HCEC 1CT (cell line): ENCODE data around the gene SLC17A9.

Experiments
- DNase-seq: peaks from one replicate; pipeline ENCODE4 v3.0.0-alpha.2; 2017

Gene SLC17A9

DNA sequence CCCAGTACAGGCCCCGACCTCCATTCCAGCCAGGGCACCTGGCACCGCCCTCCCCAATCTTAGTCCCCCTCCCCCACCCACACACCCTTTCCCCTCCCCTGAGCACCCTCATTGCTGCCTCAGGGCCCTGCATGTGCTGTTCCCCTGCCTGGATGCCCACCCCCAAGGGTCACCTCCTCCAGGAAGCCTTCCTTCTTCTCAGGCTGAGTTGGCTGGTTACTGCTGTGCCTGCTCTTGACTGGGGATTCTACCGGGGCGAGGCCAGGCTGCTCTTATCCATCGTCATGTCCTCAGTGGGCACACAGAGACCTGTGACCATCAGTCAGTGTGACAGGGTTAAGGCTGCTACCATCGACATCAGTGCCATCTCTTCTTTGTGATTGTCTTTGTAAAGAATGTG, 30.7 kb downstream of the SLC17A9 start:
- no peak for DNase-seq

DNA sequence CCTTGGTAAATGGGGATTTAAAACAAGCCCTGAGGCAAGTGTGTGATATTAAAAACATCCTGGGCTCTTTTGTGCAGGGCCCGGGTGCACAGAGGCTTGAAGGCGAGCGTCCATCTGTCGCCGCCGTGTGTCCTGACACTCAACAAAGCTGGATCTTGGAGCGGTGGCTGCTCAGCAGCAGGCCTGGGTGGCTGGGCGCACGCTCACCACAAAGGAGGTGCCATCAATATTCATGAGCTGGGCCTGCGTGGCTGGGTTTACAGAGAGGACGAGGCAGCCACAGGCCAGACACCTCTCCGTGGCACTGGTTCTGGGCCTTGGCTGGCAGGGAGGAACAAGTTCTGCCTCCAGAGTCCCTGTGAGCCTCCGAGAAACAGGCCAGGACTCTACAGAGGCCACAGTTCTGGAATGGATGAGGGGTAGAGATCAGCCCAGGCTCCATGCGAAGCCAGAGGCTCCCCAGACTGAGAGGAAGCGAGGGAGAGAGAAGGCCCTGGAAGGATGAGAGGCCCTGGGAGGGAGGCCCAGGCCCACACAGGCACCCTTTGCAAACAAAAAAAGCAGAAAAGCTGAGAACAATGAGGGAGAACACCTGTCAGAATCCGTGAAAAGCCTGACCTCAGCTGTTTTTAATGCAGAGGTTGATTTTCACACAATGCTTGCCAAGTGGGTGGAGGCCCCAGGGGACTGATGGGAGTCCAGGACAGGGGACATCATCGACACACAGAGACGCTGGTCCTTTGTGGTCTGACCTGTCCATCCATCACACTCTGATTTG, 32.3 kb downstream of the SLC17A9 start:
- no peak for DNase-seq

DNA sequence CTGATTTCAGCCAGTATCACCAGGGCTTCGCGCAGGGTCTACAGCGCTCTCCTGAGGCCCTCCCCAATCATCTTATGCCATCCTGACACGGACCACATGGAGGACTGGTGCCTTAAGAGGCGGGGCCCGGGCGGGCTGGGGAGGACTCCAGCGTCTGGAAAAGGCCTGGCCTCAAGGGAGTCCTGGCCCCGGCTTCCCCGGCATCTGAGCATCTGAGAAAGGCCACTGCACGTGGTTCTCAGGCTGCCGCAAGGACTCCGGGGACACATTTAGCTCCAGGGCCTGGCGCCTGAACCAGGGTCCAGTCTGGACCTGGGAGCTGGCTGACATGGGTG, 32.9 kb downstream of the SLC17A9 start:
- DNase-seq, result no peak

DNA sequence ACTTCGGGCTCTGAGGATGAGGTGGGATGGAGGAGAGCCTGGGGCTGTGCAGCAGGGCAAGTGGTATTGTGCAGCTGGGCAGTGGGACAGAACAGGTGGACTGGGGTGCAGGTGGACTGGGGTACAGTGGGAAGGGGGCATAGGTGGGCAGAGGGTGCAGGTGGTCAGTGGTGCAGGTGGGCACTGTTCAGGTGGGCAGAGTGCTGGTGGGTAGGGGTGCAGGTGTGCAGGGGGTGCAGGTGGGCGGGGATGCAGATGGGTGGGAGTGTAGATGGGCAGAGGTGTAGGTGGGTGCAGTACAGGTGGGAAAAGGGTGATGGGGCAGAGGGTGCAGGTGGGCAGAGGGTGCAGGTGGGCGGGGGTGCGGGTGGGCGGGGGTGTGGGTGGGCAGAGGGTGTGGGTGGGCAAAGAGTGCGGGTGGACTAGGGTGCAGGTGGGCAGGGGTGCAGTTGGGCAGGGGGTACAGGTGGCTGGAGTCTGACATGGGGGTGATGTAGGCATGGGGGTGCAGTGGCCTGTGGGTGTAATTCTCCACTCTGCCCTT, 33.8 kb downstream of the SLC17A9 start:
- no peak for DNase-seq

DNA sequence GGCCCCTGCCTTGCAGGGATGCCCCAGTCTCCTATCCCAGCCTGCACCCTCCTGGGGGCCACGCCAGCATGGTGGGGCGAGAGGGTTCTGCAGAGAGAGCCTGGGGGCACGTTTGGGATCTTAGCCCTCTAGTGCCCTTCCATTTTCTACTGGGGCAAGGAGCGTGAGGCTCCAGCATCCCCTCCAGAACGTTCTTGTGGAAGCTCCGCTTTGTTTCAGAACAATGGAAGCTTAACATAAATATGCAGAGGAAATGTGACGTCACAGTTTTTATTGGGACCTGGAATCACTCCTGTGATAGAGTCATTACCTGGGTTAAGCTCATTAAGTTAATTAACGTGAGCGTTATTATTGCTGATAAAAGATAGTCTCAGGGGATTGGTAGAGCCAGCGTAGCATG, 34.6 kb downstream of the SLC17A9 start:
- DNase-seq, result no peak

DNA sequence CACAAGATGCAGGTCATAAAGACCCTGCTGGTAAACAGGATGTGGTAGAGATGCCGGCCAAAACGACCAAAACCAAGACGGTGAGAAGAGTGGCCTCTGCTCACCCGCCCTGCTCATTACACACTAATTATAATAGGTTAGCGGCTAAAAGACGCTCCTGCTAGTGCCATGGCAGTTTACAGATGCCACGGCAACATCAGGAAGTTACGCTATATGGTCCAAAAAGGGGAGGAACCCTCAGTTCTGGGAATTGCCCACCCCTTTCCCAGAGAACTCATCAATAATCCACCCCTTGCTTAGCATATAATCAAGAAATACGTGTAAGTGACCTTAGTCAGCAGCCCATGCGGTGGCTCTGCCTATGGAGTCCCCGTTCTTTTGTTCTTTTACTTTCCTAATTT, 36.7 kb downstream of the SLC17A9 start:
- no peak for DNase-seq

DNA sequence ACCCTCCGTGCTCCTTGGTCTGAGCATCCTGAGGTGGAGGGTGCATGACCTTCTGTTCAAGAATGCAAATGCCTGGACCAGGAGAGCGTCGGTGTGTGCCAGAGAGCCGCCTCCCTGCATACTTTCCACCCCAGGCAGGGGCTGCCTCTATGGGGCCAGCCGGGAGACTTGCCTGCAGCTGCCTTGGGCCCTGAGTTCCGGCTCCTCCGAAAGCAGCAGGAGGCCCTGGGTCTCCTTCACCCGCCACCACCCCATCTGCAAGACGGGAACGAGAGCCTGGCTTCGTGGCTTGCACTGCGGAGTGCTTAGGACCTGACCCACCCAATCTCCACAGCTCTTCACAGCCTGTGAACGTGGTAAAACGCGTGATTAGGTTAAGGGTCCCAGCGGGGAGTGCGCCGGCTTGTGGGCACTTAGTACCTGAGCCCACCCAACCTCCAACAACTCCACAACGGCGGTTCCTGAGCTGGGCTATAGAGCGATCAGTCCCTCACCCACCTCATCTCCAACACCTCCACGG, 37.9 kb downstream of the SLC17A9 start:
- no peak for DNase-seq

DNA sequence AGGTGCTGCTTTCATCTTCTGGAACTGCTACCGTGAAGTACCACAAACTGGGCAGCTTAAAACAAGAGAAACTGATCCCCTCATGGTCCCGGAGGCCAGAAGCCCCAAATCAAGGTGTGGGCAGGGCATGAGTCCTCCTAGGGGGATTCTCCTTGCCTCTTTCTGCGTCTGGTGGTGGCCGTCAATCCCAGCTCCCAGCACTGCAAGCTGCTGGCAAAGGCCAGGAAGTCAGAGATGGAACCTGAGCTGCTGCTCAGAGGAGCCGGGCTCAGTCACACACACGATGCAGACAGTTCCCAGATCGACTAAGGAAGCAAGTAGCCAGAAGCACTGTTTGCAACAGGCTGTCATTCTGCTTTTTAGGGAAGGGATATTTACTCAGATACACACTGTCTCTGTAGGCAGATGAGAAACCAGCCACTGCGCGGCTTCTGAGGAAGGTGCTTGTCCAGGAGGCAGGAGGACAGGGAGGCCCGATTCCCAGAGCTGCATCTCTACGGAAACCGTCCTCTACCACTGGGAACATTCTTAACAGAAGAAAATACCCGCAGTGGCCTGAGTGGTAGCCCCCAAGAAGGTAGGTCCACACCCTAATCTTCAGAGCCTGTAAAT, 38.8 kb downstream of the SLC17A9 start:
- no peak for DNase-seq

DNA sequence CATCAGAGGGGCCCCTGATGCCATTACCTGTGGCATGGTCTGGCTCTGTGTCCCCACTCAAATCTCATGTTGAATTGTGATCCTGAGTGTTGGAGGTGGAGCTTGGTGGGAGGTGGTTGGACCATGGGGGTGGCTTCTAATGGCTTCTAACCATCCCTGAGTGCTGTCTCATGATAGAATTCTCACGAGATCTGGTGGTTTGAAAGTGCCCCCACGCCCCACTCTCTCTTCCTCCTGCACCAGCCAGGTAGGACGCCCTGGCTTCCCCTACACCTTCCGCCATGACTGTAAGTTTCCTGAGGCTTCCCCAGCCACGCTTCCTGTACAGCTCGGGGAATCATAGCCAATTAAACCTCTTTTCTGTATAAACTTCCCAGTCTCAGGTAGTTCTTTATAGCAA, 39.4 kb downstream of the SLC17A9 start:
- DNase-seq, result no peak

DNA sequence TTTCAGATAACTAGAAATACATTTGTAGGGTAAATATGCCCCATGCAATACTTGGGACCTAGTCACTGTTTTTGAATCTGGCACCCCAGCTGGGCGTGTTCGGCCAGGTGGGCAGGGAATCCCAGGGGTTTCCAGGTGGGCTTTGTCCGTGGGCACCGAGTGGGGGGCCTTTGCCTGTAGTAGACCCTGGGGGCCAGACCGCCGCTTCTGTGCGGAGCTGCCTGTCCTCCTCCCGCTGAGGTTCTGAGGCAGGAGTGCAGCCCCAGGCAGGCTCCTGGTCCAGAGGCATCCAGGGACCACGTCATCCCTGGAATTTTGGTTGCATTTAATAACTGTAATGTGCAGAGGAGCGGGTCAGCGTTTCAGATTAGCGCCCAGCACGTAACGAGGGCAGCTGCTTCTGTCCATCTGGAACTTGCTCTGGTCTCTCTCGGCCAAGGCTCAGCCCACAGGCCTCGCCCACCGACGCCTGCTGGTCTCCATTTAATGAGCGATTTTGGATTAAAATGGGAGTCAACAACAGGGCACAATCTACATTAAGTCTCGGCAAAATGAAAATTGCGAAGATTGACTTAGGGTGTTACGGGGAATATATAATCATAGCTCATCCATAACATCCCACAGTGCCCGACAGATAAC, 41.5 kb downstream of the SLC17A9 start:
- DNase-seq, result no peak

DNA sequence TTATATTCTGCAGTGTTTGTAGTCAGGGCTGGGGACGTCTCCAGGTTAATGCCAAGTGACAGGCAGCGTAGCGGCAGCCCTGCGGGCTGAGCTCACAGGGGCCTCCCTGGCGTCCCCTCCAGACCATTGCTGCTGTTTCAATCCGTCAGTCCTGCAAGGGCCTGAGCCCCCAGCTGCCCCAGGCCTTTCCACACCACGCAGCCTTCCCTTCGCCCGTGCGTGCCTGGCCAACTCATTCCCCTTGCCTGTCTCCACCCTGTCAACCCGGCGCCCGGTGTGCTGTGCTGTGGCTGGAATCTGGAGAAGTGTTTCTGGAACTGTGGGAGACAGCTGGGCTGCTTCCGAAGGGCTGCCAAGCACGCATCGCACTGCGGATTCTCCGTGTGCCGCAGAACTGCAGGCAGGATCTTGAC, 42.4 kb downstream of the SLC17A9 start:
- no peak for DNase-seq

DNA sequence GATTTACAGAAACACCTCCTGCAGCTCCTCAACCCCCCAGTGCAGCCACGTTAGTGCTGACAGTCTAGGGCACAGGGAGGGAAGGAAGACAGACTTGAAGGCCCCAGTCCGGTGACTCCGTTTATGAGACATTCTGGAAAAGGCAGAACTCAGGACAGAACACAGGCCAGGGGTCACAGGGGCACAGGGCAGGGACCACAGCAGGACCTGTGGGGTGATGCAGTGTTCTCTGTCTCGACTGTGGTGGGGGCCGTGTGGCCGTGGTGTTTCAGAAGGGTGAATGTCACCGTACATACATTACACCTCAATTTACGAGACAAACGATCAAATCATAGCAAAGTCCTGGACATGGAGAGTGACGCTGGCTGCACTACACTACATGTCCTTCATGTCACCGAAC, 43.0 kb downstream of the SLC17A9 start:
- no peak for DNase-seq

DNA sequence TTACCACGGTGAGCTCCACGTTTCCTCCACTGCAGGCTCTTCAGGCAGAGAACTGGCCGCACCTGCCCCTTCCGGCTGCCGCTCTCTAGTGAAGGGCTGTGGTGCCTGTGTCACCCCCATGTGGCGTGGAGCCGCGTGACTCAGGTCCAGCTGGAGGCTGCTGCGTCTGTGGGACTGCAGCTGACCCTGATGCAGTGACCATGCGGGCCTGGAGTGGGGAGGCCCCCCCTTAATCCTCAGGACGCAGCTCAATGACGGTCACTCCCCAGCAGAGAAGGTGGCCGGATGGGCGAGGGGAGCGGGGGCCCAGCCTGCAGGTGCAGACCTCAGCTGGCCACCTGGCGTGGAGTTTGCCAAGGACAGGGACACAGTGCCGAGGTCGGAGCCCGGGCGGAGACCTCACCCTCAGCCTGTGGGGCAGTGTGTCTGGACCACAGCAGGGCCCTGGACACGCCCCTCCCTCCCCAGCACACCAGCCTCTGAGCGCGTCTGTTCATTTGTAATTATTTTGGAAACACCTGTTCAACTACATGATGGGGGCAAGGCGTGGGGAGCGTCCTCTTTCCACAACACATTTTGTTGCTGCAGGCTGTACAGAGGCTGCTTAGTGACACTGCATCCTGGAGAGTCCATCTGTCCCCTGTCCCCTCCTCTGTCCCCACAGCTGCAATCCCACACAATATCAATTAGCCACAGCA, 43.5 kb downstream of the SLC17A9 start:
- no peak for DNase-seq

DNA sequence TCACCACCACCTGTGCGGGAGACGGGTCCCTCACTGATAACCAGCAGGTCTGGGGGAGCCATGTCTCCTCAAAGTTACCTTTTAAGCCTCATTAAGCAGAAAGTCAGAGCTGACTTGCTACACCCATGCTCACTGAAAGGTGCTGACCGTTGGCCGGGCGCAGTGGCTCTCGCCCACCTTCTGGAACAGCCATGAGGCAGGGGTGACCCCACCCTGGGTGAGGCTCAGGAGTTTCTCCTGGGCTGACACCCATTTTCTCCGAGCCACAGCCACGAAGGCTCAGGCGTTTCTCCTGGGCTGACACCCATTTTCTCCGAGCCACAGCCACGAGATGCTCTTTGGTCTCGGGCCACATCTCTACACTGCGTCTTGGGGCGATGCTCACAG, 44.1 kb downstream of the SLC17A9 start:
- DNase-seq, result no peak

DNA sequence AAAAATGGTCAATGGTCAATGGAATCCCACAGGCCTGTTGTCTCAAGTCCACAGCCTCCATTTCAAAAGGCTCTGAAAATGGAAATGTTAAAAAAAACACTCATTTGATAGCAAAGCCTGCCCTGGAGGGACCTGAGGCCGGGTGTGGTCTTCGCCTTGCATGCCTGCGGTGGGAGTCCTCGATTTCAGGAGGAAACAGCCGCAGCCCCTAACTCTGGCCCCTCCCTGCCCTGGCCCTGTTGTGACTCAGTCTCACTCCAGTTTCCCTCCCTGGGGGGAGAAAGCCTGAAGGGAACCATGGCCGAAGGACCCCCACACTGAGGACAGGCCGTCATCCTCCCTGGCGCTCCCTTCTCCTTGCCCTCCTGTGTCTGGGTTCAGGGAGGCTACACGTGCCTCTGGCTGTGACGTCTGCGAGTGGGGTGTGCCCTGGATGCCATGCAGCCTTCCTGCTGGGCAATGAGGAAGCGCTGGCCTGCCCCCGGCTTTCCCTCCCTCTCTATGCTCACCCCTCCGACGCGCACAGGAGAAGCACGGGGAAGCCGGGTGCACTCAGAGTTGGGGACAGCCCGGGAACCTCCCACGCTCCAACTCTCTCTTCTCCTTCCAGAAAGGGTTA, 45.0 kb downstream of the SLC17A9 start:
- DNase-seq, result no peak

DNA sequence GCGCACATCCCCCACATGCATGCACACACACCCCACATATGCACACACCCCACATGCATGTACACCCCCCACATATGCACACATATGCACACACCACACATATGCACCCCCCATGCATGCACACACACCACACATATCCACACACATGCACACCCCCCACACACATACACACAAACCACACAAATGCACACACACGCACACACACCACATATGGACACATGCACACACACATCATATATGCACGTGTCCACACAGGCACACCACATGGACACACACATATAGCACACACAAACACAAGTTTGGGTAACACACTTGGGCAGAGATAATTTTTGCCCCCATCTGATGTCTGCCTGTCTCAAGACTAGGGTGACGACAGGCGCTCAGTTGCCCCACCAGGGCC, 45.9 kb downstream of the SLC17A9 start:
- no peak for DNase-seq

DNA sequence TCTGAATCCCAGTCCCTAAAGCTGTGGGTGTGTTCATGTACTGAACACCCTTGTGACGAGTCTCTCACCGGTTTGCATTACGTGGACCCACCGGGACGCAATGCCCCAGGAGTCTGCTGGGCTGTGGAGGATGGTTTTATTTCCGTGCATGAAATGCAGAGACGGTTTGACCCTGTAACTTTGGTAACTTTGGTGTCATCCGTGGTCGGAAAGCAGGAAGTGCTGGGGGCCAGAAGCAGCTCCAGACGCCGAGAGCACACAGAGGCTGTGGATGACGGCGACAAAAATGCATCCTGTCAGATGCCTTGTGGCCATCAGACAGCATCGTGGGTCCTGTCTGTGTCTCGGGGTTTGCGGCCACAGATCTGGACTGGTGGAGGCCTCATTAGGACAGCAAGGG, 47.1 kb downstream of the SLC17A9 start:
- DNase-seq, result no peak

DNA sequence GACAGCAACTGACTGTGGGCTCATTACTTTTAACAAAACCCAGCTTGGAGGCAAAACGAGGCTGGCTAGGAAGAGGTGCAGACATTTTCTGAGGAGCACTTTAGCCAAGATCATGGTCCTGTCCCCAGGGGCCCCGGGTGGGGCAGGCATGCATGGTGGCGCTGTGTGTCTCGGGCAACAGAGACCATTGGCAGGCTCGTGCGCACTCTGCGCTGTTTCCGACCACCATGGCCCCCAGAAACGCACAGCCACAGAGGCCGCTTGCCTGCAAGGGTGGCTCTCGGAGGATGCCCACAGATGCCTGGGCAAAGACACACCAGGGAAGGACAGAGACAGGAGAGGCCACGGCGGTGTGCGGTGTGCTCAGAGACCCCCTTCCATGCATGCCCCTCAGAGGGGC, 47.5 kb downstream of the SLC17A9 start:
- no peak for DNase-seq

DNA sequence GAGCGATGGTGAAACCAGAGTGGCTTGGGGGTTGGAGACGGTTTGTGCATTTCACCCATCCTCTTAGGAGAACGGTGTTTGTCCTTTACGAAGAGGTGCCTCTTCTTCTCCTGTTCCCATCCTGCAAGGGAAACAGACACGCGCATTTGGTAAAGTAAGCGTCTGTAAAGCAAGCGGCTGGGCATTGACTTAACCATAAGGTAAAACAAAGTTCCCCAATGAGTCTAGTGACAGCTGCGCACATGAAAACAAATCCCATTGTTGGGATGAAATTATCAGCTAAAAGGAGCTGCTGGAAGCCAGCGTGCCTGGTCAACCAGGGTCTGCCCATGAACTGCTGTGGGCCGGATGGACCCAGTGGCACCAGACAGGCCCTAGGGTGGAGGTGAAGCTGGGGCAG, 48.4 kb downstream of the SLC17A9 start:
- no peak for DNase-seq

DNA sequence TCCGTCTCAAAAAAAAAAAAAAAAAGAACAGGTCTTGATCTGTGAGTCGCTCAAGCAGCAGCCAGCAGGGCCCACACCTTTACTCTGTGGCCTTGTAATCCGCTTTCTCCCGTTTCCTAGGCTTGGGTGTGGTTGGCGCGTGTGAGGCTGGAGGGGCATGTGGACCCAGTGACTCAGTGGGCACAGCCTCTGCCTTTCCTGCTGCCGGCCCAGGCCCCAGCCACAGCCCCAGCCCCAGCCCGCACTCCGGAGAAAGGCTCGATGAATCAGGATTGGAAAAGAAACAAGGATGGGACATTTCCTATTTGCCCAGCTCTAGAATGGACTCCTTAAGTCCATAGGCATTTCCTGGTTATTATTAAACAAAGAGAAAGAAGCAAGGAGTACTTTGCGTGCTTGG, 50.0 kb downstream of the SLC17A9 start:
- DNase-seq, result no peak

DNA sequence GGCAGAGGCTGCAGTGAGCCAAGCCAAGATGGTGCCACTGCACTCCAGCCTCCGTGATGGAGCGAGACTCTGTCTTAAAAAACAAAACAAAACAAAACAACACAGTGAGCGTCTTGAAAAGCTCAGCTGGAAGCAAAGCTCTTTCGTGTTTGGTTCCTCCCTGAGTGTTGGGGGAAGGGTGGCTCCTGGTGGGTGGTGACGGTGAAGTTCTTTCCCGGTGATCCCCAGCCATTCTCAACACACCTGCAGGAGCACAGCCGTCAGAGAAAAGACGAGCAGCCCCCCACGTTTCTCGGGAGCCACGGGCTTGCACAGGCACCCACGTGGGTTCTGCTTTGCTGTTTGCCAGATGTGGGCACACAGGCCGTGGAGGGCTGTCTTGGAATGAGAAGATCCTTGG, 51.0 kb downstream of the SLC17A9 start:
- no peak for DNase-seq

DNA sequence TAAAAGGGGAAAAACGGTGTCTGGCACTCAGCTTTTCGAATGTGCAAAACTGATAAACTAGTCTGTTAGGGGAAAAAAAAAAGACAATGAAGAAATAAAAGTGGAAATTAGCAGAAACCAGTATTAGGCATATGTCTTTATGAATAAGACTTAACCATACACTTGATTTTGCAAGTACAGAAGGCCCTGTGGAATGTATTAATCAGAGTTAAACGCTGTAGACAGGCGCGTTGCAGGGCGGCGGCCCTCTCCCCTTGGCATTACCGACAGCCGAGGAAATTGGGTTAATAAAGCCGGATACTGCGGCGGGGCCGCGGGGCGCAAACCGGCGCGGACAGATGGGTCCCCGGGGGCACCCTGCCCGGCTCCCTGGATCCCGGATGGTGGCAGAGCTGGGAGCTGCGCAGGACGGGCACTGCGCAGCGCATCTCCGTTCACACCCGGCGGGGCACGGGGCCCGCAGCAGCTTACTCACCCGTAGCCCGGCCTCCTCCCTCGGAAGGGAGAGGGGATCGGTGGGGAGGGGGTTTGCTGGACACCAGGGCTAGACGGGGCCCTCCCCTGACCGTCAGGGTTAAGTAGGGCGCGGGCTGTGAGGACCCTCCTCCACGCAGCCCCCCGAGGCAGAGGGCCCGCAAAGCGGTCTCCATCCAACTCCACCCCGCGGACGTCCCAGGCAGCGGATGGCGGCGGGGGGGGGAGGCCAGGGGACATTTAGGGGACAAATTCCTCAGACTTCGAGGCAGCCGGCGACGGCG, 52.3 kb downstream of the SLC17A9 start:
- DNase-seq, result no peak
